BLaER1 treated with 17β-estradiol and CSF1 and Interleukin-3, amounts not matched to agents 10 nM and 100 nM (cell line): ENCODE data around the gene ERCC1.
"Not testable (repeated sequence)": the region's sequence is repeated elsewhere in the genome, so short reads cannot be mapped to it uniquely, and the experiment has no call there.

Source experiments
- H3K27ac ChIP-seq, 11 experiments: shearing (Covaris generic); formaldehyde crosslinking; 2 replicates each; pipeline ENCODE4 v1.8.1; 2022
- H3K27me3 ChIP-seq, 11 experiments: shearing (Covaris generic); formaldehyde crosslinking; 2 replicates each; pipeline ENCODE4 v1.8.1; 2022
- H3K36me3 ChIP-seq, 11 experiments: shearing (Covaris generic); formaldehyde crosslinking; 2 replicates each; pipeline ENCODE4 v1.8.1; 2022
- H3K4me1 ChIP-seq, 10 experiments: shearing (Covaris generic); formaldehyde crosslinking; 2 replicates each; pipeline ENCODE4 v1.8.1; 2022
- H3K4me2 ChIP-seq, 11 experiments: shearing (Covaris generic); formaldehyde crosslinking; 2 replicates each; pipeline ENCODE4 v1.8.1; 2022
- H3K4me3 ChIP-seq, 10 experiments: shearing (Covaris generic); formaldehyde crosslinking; 2 replicates each; pipeline ENCODE4 v1.8.1; 2022
- H3K9ac ChIP-seq, 11 experiments: shearing (Covaris generic); formaldehyde crosslinking; 2 replicates each; pipeline ENCODE4 v1.8.1; 2022
- H3K9me3 ChIP-seq, 11 experiments: shearing (Covaris generic); formaldehyde crosslinking; replicated peaks in 1 of 11; 2 replicates each; pipeline ENCODE4 v1.8.1; 2022
- H4K20me1 ChIP-seq, 11 experiments: shearing (Covaris generic); formaldehyde crosslinking; 2 replicates each; pipeline ENCODE4 v1.8.1; 2022
- Cebpa-rat ChIP-seq, 11 experiments: shearing (Covaris generic); IDR thresholded peaks; 2 replicates each; pipeline ENCODE4 v1.8.1; 2022

Gene ERCC1

DNA sequence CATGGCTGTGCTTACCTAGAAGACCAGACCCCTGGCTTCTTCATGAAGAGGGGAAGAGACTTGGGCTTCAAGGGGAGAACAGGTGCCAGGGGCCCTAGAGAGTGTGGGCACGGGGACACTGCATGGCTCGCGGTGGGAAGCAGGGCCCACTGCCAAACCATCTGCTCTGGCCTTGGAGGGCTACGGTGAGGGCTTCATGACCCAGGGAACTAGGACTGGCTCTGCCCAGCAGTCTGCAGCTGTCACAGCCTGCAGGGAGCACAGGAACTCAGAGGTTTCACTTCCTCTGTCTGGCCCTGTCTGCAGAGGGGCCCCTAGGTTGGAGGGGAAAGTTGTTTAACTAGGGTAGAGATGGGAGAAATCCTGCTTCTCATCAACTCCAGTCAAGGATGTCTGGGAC is 4.3 kb downstream of the ERCC1 start:
- H3K4me3 ChIP-seq, result peak overlapping the region in 9 of 10 experiments; percentile 20 to 57 (median 41); a peak in 15 of 20 replicates
- no peak for TF ChIP-seq Cebpa-rat (IDR thresholded peaks at IDR 0.05)

DNA sequence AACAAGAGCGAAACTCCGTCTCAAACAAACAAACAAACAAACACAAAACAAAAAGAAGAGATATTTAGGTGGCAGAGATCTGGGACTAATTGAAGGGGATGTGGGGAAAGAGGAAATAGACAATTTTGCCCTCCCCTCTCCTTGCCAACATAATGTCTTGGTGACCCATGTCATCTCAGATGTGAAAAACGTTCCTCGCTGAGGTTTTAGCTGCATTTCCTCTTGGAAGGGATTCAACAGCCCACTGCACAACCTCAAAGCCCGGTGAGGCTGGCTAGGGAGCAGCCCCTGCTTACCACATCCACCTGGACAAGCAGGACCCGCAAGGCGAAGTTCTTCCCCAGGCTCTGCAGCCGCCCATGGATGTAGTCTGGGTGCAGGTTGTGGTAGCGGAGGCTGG is 4.9 kb downstream of the ERCC1 start:
- peaks cover 0 to 29% (median 7%) of the 10 kb centered on the region in 11 experiments; a peak in 16 of 22 replicates for H4K20me1 ChIP-seq
- H3K9me3 ChIP-seq, result no peaks in the 10 kb centered on the region
- H3K9ac ChIP-seq, result peak overlapping the region in 10 of 11 experiments; percentile 39 to 70 (median 61); a peak in 19 of 22 replicates
- no peak for TF ChIP-seq Cebpa-rat (IDR thresholded peaks at IDR 0.05)
- peak overlapping the region; percentile 78 to 100 (median 98) for H3K4me2 ChIP-seq
- peak overlapping the region in 10 of 11 experiments; percentile 2 to 92 (median 76); a peak in 18 of 22 replicates for H3K27ac ChIP-seq
- no peaks in the 10 kb centered on the region for H3K27me3 ChIP-seq
- H3K4me3 ChIP-seq, result peak overlapping the region in 9 of 10 experiments; percentile 20 to 57 (median 41); a peak in 14 of 20 replicates
- H3K4me1 ChIP-seq, result peaks cover 79 to 100% (median 97%) of the 10 kb centered on the region in 10 experiments
- peaks cover 39 to 58% (median 52%) of the 10 kb centered on the region in 11 experiments for H3K36me3 ChIP-seq

More for the DNA sequence above, 4.3 kb downstream of the ERCC1 start:
- Histone ChIP-seq H4K20me1 (peaks cover 0 to 29% (median 7%) of the 10 kb centered on the region in 11 experiments; a peak in 16 of 22 replicates), H3K9me3 (no peaks in the 10 kb centered on the region), H3K36me3 (peaks cover 34 to 52% (median 46%) of the 10 kb centered on the region in 11 experiments), H3K9ac (peak overlapping the region in 10 of 11 experiments; percentile 39 to 70 (median 61); a peak in 19 of 22 replicates), H3K4me1 (peaks cover 79 to 100% (median 97%) of the 10 kb centered on the region in 10 experiments), H3K27me3 (no peaks in the 10 kb centered on the region), H3K4me2 (peak overlapping the region; percentile 78 to 100 (median 98)), H3K27ac (peak overlapping the region in 10 of 11 experiments; percentile 2 to 92 (median 76); a peak in 19 of 22 replicates)

DNA sequence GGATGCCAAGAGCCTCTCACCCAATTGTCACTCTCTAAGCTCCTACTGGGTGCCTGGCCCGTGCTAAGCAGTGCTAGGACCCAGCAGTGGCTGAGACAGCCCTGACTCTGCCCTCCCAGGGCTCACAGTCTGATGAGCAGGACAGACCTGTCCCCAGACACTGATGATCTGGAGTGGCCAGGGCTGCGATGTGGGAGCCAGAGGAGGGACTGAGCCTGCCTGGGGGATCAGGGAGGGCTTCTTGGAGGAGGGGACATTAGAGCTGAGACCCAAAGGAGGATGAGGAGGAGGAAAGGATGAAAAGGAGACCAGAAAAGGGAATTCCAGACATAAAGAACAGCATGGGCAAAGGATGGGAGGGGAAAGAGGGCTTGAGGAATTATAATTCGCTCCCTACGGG is 6.6 kb downstream of the ERCC1 start:
- no peaks in the 10 kb centered on the region for H3K9me3 ChIP-seq
- H3K27ac ChIP-seq, result peak overlapping the region in 8 of 11 experiments; percentile 2 to 92 (median 70); a peak in 12 of 22 replicates
- peaks cover 66 to 95% (median 91%) of the 10 kb centered on the region in 10 experiments for H3K4me1 ChIP-seq
- no peak for TF ChIP-seq Cebpa-rat (IDR thresholded peaks at IDR 0.05)
- H3K9ac ChIP-seq, result peak overlapping the region in 7 of 11 experiments; percentile 8 to 44 (median 18); a peak in 5 of 22 replicates
- H3K36me3 ChIP-seq, result peaks cover 55 to 75% (median 68%) of the 10 kb centered on the region in 11 experiments
- no peak overlapping the region for H3K4me3 ChIP-seq
- peaks cover 0 to 32% (median 7%) of the 10 kb centered on the region in 11 experiments; a peak in 16 of 22 replicates for H4K20me1 ChIP-seq
- H3K27me3 ChIP-seq, result no peaks in the 10 kb centered on the region
- peak overlapping the region; percentile 7 to 100 (median 97); a peak in 19 of 22 replicates for H3K4me2 ChIP-seq

DNA sequence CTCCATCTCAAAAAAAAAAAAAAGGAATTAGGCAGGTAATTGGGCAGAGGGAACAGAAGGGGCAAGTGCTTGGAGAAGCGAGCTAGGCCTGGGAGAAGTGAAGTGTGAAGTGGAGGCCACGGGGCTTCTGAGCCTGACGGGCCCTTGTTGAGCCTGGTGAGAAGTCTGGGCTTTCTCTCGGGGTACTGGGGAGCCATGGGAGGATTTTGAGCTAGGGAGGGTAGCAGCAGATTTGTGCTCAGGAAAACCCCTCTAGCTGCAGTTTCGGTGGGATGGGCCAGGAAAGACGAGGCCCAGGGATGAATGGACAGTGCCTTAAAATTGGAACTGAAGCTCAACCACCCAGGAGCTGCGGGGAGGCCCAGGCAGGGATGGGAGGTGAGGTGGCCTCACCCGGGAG is 9.2 kb downstream of the ERCC1 start:
- peak overlapping the region in 9 of 11 experiments; percentile 52 to 81 (median 78); a peak in 18 of 22 replicates for H3K4me2 ChIP-seq
- no peaks in the 10 kb centered on the region for H3K27me3 ChIP-seq
- no peaks in the 10 kb centered on the region for H3K9me3 ChIP-seq
- peak overlapping the region in 8 of 11 experiments; percentile 4 to 59 (median 38); a peak in 10 of 22 replicates for H3K27ac ChIP-seq
- no peak for TF ChIP-seq Cebpa-rat (IDR thresholded peaks at IDR 0.05)
- H4K20me1 ChIP-seq, result peaks cover 4 to 47% (median 9%) of the 10 kb centered on the region in 11 experiments; a peak in 17 of 22 replicates
- peaks cover 50 to 85% (median 76%) of the 10 kb centered on the region in 10 experiments for H3K4me1 ChIP-seq
- peak overlapping the region in 7 of 11 experiments; percentile 35 to 66 (median 46); a peak in 10 of 22 replicates for H3K9ac ChIP-seq
- no peak overlapping the region for H3K4me3 ChIP-seq
- H3K36me3 ChIP-seq, result peaks cover 57 to 80% (median 70%) of the 10 kb centered on the region in 11 experiments

DNA sequence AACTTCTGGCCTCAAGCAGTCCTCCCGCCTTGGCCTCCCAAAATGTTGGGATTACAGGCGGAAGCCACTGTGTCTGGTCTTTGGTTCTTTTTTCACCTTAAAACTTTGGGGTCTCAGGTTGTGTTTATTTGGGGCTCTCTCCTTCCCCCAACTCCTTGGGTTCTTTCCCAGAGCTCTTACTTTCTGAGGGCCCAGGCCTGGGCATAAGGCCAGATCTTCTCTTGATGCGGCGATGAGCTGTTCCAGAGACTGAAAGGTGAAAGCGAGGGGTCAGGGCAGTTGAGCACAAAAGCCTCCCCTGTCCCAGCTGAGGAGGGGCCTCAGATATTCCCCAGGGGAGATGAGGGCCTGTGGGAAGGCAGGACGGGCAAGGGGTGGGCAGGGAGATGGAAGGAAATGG is 10.2 kb downstream of the ERCC1 start:
- peak overlapping the region in 10 of 11 experiments; percentile 23 to 66 (median 46); a peak in 14 of 22 replicates for H3K9ac ChIP-seq
- peaks cover 50 to 85% (median 76%) of the 10 kb centered on the region in 10 experiments for H3K4me1 ChIP-seq
- peak overlapping the region in 9 of 11 experiments; percentile 52 to 81 (median 78); a peak in 18 of 22 replicates for H3K4me2 ChIP-seq
- peaks cover 0 to 48% (median 14%) of the 10 kb centered on the region in 11 experiments; a peak in 15 of 22 replicates for H4K20me1 ChIP-seq
- H3K9me3 ChIP-seq, result no peaks in the 10 kb centered on the region
- peaks cover 57 to 89% (median 71%) of the 10 kb centered on the region in 11 experiments for H3K36me3 ChIP-seq
- no peak for TF ChIP-seq Cebpa-rat (IDR thresholded peaks at IDR 0.05)
- H3K27ac ChIP-seq, result peak overlapping the region in 8 of 11 experiments; percentile 23 to 59 (median 46); a peak in 16 of 22 replicates
- H3K27me3 ChIP-seq, result no peaks in the 10 kb centered on the region
- 0 out of 20 replicates have a peak overlapping the region, but pooled peaks of 1 of the 10 experiments have one; percentile 0 for H3K4me3 ChIP-seq

DNA sequence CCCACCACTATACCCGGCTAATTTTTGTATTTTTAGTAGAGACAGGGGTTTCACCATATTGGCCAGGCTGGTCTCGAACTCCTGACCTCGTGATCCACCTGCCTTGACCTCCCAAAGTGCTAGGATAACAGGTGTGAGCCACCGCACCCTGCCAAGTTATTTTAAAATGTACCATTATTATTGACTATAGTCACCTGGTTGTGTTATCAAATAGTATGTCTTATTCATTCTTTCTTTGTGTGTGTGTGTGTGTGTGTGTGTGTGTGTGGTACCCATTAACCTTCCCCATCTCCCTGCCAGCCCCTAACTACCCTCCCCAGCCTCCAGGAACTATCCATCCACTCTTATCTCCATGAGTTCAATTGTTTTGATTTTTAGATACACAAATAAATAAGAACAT is 13.4 kb downstream of the ERCC1 start:
- H3K9me3 ChIP-seq, H3K27me3 ChIP-seq, H3K4me3 ChIP-seq: not testable (repeated sequence)
- Histone ChIP-seq H3K27ac (0 out of 22 replicates have a peak overlapping the region, but pooled peaks of 1 of the 11 experiments have one; percentile 11), H3K4me1 (peaks cover 39 to 72% (median 61%) of the 10 kb centered on the region in 10 experiments), H3K36me3 (peaks cover 30 to 65% (median 51%) of the 10 kb centered on the region in 11 experiments), H4K20me1 (peaks cover 0 to 55% (median 18%) of the 10 kb centered on the region in 11 experiments; a peak in 15 of 22 replicates), H3K9ac (peak overlapping the region in 1 of 11 experiments; percentile 32; a peak in 1 of 22 replicates), H3K4me2 (peak overlapping the region; percentile 20 to 100 (median 75); a peak in 19 of 22 replicates)

DNA sequence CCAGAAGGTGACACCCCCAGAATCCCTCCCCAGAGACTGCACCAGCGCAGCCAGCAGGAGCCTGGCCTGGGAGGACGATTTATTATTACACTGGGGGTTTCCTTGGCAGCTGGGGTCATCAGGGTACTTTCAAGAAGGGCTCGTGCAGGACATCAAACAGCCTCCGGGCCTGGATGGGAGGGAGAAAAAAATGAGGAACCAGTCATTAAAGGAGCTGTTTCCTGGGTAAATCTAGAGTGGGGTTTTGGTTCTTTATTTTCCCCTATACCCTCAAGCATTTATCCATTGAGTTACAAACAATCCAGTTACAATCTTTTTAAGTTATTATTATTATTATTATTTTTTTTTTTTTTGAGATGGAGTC is 14.2 kb downstream of the ERCC1 start:
- peaks cover 25 to 57% (median 46%) of the 10 kb centered on the region in 11 experiments for H3K36me3 ChIP-seq
- peak overlapping the region in 8 of 11 experiments; percentile 29 to 61 (median 44); a peak in 14 of 22 replicates for H3K27ac ChIP-seq
- H4K20me1 ChIP-seq, result peaks cover 0 to 59% (median 17%) of the 10 kb centered on the region in 11 experiments; a peak in 16 of 22 replicates
- peaks cover 7 to 10% (median 8%) of the 10 kb centered on the region in 11 experiments for H3K27me3 ChIP-seq
- peak overlapping the region; percentile 33 to 100 (median 75) for H3K4me2 ChIP-seq
- H3K4me1 ChIP-seq, result peaks cover 46 to 72% (median 61%) of the 10 kb centered on the region in 10 experiments
- H3K9me3 ChIP-seq, result no peaks in the 10 kb centered on the region
- no peak for TF ChIP-seq Cebpa-rat (IDR thresholded peaks at IDR 0.05)
- H3K4me3 ChIP-seq, result 0 out of 20 replicates have a peak overlapping the region, but pooled peaks of 1 of the 10 experiments have one; percentile 36
- H3K9ac ChIP-seq, result peak overlapping the region in 9 of 11 experiments; percentile 12 to 57 (median 33); a peak in 12 of 22 replicates

DNA sequence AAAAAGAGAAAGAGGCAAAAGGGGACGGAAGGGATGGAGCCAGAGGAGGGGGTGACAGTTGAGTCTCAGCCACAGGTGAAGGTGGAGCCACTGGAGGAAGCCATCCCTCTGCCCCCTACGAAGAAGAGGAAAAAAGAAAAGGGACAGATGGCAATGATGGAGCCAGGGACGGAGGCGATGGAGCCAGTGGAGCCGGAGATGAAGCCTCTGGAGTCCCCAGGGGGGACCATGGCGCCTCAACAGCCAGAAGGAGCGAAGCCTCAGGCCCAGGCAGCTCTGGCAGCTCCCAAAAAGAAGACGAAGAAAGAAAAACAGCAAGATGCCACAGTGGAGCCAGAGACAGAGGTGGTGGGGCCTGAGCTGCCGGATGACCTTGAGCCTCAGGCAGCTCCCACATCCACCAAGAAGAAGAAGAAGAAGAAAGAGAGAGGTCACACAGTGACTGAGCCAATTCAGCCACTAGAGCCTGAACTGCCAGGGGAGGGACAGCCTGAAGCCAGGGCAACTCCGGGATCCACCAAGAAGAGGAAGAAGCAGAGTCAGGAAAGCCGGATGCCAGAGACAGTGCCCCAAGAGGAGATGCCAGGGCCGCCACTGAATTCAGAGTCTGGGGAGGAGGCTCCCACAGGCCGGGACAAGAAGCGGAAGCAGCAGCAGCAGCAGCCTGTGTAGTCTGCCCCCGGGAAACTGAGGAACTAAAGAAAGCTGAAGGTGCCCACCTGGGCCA is 14.7 kb downstream of the ERCC1 start:
- peak overlapping the region; percentile 33 to 100 (median 75) for H3K4me2 ChIP-seq
- H3K27ac ChIP-seq, result peak overlapping the region in 8 of 11 experiments; percentile 29 to 61 (median 44); a peak in 14 of 22 replicates
- peaks cover 20 to 52% (median 42%) of the 10 kb centered on the region in 11 experiments for H3K36me3 ChIP-seq
- no peaks in the 10 kb centered on the region for H3K9me3 ChIP-seq
- peak overlapping the region in 9 of 11 experiments; percentile 12 to 98 (median 43); a peak in 14 of 22 replicates for H3K9ac ChIP-seq
- peaks cover 0 to 61% (median 17%) of the 10 kb centered on the region in 11 experiments; a peak in 16 of 22 replicates for H4K20me1 ChIP-seq
- peaks cover 51 to 72% (median 61%) of the 10 kb centered on the region in 10 experiments for H3K4me1 ChIP-seq
- H3K27me3 ChIP-seq, result peaks cover 13 to 16% (median 13%) of the 10 kb centered on the region in 11 experiments
- TF ChIP-seq Cebpa-rat (IDR thresholded peaks at IDR 0.05), result no peak
- 0 out of 20 replicates have a peak overlapping the region, but pooled peaks of 1 of the 10 experiments have one; percentile 36 for H3K4me3 ChIP-seq
